Germinal center (tissue), 1 donor: ENCODE data around the gene RNF4.

Experiments
- DNase-seq: peaks from one replicate; pipeline ENCODE4 v3.0.0; 2012; ENCODE audit warnings: mixed read lengths, low spot score

The RNF4 gene

DNA sequence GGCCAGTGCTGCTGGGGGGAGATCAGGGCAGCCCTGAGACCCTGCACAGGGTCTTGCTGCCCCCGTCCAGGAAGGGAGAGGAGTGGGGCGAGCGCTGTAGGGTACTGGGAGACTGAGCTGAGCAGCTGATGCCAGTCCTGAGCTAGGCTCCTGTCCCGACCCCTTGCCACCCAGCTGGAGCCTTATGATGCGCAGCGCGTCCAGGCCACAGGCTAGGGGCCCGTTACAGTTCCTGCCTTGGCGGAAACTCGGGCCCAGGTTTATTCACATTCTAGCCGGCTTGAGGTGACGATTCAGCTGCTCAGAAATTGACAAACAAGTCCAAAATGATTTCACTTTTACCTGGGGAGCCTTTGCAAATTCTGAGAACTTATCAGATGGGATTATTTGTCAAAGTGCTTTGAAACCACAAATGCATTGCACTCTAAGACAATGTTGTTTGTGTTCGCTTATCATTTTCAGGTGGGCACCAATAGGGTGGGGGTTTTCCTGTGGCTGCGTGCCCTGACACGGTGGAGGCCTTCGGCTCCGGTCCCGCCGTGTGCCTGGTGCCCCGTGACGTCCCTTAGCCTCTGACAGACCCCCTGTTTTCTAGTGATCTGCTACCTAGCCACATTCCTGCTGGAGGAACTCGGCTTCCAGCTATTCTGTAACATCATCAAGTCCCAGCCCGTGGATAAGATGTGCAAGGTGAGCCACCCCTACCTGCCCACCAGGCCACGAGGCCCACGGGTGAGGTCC, 31.3 kb upstream of the RNF4 start:
- DNase-seq, result no peak

DNA sequence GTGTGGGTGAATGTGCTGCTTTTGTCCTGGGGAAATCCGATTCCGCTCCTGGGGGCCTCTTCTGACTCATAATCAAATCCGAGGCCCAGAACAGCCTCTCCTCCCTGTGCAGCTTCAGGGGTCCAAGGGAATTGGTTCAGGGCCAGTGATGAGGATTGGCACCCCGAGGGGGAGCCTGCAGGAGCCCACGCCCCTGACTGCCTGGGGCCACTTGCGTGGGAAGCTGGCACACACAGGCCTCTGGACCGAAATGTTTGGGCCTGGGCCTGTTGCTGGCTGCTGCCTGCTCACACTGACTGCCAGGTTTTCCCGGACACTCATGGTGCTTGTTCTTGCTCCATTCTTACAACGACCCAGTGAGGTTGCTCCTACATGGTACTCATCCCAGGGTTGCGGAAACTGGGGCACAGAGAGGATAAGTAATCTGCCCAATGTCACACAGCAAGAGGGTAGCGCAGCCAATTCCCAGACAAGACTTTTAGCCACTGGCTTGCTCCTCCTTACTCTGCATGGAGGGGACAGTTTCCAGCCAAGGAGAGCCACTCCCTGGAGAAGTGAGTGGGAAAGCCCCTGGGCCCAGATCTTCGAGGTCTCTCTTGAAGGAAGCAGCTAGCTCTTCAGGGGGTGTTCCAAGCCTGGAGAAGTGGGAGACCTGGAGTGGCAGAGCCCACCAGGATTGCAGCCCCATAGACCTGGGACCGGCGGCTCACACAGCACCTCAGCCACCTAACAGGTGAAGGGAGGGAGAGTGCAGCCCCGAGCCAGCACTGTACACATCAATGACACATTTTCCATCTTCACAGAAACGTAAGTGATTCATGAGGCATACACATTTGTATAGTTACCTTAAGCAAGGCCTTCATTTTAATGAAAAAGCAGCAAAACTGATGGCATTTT, 29.8 kb upstream of the RNF4 start:
- no peak for DNase-seq

DNA sequence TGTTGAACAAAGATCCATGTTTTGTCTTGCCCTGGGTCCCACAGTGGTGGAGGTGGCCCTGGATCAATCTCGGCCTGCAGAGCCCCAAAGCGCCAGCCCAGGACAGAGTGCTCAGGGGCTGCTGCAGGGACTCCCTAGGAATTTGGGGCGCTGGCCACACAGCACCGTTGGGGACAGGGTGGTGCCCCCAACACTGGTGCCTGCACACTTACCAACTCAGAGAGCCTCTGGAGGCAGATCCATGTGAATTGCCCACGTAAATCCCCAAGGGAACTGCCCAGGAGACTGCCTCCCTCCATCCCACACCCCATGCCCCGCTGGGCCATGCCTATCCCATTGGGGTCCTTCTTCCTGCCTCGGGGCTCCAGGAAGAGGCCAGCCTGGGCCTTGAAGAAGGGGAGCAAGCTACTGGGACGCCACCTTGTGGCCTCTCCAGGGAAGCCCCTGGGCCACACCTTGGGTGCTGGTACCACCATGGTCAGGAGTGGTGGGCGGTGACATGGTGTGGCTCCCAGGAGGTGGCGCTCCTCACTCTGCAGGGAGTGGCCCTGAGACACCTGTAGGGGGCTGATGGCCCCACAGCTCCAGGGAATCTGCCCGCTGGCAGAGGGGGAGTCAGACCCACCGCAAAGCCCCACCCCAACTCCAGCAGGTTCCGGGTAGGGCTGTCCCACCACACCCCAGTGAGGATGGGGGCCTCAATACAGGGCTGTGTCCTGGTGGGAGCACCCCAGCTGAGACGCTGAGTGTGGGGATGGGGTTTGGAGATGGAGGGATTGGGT, 27.3 kb upstream of the RNF4 start:
- DNase-seq, result peak; percentile 93

DNA sequence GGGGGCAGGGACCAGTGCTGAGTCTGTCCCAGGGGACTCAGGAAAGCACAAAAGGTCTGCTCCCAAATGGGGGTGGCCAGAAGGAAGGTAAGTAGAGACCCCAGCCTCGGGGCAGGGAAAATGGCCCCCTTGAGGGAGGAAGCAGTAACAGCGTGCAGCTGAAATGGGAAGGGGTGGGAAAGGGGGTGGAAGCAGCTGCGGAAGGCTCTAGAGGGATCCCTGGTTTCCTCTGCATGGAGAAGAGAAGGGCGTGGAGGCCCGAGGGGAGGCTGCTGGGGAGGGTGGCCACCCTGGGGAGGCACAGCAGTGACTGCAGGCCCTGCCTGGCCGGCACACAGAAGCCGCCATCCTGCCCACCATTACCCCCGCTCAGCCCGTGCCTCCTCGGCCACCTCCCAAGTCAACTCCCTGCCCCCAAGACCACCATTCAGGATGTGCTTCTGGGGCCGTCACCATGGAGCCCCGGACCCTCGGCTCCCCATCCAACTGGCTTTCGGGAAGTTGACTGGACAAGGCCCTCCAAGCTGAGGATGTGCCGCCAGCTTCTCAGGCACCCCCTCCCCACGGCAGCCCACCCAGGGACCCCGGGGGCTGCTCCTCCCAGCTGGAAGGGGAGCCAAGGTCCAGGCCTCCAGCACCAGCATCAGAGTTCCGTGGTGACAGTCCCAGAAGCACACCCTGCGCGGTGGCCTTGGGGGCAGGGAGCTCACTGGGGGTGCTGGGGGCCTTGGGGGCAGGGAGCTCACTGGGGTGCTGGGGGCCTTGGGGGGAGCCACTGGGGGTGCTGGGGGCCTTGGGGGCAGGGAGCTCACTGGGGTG, 26.5 kb upstream of the RNF4 start:
- no peak for DNase-seq

DNA sequence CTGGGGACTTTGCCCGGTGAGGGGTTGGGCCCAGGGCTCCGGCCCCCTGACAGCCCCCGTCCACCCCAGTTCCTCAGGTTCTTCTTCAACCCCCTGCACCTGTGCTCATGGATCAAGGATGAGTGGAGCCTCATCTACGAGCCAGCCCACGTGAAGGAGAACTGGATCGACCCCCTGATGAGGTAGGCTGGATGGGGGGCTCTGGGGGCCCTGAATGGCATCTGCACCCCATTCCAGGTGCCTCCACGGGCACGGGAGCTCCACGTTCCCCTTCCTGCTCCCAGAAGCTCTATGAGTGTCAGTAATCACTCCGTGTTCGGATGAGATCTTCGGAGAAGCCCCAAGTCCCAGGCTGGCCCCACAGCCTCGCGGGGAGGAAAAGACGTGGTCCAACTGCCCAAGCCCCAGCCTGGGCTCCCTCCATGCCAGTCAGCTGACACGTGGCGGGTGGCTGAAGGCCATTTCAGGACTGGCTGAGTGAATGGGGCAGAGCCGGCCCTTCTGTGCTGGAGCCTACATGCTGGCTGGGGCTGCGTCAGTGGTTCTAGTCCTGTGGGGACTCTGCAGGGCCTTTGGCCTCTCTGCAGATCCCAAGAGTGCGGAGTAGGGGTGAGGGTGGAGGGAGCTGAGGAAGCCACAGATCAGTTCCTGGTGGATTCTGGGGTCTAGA, 25.7 kb upstream of the RNF4 start:
- DNase-seq, result no peak

DNA sequence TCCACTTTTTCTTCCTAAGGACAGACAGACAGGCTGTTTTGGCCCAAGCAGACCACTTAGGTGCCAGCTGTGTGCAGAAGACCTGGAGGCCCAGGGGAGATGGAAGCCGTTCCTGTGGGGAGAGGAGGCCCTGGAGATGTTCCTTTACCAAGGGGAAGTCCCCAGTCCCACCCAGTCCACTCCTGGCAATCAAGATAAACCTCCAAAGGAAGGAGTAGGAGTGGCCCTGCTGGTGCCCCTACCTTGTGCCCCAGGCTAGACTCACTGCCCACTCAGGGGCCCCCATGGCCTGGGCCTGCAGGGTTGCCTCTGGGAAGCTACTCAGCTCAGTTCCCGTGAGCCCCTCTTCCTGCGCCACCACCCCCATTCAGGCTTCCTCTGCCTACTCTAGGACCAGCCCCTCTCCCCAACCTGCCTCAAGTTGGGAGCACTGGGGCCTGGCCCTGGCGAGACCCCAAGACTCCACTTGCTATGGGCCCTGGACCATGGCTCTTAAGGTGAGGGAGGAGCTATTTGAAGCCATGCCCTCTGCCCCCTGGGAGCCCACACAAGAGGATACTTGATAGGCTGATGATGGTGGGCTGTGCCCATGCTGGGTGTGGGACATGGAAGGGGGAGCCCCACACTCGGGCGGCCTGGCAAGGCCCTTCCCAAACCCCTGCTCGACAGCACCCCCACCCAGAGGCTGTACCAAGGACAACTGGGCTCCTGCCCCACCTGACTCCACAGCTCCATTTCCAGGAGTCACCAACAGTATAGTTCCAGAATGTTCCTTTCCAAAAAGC, 24.8 kb upstream of the RNF4 start:
- DNase-seq, result no peak

DNA sequence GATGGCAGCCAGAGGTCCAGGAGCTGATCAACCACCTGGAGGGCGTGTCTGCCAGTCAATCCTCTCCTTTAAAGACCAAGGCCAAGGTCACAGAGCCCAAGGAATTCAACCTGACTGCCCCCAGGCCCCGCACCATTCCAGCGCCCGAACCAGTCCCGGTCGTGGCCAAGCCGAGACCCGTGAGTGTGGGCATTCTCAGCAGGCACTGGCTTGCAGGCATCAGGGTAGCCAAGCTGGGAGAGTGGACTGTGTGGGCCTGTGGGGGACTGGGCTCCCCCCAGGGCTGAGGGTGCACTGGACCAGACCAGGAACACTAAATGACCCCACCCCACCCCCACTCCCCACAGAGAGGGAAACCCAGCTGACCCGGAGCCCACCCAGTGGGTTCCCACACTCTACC, 23.8 kb upstream of the RNF4 start:
- DNase-seq, result no peak

DNA sequence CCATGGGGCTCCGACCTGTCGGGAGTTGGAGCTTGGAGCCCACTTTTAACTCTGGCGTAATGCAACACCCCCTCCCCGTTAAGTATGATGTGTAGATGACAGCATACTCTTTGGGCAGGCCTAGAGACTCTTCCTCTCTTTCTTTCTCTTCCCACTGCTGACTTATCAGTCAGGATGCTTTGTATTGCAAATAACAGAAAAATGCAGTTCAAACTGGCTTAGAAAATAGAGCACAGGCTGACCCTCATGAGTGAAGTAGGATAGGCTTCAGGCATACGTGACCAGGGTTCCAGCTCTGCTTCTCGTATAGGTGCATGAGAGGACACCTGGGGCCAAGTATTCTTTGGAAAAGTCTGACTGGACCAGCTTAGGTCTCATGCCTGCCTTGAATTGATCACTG, 23.3 kb upstream of the RNF4 start:
- DNase-seq, result no peak

DNA sequence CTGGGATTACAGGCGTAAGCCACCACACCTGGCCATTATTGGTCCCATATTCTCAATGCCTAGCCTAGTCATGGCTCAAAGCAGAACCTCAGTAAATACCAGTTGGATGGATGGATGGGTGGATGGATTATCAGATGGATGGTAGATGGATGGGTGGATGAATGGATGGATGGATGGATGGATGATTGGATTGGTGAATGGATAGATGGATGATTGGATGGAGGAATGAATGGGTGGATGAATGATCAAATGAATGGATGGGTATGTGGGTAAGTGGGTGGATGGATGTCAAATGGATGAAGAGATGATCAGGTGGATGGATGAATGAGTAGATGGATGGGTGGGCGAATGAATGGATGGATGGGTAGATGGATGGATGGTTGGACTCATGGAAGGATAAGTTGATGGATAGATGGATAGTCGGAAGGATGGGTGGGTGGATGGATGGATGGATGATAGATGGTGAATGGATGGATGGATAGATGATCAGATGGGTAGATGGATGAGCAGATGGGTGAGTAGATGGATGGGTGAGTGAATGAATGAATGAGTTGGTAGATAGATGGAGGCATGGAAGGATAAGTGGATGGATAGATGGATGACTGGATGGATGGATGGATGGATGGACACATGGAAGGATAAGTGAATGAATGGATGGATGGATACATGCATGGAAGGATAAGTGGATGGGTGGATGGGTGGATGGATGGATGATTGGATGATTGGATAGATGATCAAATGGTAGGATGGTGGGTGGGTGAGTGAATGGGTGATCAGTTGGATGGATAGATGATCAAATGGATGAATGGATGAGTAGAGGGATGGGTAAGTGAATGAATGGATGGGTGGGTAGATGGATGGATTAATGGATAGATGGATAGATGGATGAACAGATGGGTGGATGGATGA, 22.0 kb upstream of the RNF4 start:
- DNase-seq, result no peak

DNA sequence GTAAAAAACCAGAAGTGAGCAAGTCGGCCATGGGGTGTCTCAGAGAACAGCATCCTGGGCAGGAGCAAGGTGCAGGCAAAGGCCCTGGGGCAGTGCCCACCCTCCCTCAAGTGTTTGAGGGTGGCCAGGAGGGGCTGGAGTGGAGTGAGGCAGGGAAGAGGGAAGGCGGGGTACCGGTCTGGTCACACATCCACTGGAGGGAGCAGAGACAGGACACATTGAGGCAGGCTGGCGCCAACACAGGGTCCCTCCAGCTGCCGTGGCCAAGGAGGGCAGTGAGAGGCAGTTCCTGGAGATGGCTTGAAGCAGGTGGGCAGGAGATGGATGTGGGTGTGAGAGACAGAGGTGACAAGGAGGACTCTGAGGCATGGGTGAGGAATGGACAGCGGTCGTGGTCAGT, 20.3 kb upstream of the RNF4 start:
- no peak for DNase-seq

DNA sequence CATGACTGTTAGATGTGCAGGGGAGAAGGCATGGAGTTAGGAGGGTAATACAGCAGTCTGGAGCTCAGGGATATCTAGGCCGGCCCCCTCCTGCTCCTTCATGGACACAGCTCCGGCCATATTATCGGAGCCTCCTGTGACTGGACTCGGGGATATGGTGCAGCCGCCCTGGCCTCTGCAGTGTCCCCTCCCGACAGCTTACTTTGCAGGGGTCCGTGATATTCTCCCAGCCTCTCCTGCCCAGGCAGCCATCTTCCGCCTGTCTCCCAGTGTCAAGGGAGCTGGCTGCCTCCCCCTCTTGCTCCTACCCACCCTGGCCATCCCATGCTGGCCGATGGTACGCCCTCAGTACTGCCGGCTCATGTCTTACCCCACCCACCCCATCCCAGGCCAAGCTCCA, 19.9 kb upstream of the RNF4 start:
- DNase-seq, result no peak

DNA sequence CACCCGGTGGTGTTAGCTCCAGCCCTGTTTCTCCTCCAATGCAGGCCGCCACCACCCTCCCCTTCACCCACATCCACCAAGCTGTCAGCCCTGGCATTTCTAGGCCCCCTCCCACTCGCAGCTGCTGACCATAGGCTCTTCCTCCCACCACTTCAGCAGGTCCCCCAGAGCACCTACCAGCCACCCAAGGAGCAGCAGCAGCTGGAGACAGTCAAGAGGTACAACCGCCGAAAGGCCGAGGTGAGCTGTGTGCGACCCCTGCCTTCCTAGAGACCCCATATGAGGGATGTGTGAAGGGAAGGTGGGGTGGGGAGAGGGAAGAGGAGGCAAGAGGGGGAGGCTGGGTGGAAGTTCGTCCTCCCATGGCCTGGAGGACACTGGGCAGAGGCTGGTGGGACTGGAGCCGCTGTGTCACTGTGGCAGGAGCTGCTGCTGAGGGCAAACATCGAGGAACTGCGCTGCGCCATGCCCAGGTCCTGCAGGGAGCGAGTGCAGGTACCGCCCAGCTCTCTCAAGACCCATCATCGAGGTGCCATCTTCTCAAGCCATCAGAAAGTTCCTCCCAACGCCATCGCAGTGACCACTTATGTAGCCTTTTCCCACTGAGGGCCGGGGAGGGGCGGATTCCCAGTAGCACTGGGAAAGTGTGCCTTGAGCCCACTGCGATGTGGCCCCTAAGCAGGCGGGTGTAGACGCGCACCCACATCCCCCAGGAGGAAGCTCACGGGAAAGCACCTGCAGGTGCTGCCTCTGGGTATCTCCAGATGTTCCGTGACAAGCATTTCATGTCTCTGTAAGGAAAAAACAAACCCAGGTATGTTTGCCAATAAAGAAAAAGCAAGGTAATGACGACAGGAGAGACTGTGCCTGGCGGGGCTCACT, 19.2 kb upstream of the RNF4 start:
- no peak for DNase-seq

DNA sequence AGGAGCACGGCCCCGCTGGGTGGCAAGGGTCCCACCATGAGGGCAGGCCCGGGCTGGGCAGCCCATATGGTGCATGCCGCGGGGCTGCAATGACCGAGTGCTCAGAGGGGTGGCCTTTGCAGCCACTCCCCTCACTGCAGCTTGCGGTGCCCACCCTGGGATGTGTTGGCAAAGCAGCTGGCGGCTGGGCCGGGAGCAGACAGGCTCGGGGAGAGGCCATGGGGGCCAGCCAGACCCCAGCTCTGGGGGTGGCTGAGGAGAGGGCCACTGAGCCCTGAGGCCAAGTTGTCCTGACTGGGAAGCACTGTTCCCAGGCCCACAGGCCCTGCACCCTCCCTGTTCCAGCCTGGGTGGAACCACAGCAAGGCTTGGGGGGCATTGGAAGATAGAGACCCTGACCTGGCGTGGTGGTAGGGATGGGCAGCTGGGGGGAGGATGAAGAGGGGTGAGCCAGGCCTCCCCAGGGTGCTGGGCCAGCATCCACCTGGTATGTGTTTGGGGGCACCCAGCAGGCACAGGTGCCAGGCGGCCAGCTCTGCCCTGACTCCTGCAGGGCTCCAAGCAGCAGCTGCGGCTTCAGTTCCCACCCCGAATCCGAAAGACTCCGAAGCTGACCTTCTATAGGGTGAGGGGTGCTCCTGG, 18.4 kb upstream of the RNF4 start:
- DNase-seq, result no peak

DNA sequence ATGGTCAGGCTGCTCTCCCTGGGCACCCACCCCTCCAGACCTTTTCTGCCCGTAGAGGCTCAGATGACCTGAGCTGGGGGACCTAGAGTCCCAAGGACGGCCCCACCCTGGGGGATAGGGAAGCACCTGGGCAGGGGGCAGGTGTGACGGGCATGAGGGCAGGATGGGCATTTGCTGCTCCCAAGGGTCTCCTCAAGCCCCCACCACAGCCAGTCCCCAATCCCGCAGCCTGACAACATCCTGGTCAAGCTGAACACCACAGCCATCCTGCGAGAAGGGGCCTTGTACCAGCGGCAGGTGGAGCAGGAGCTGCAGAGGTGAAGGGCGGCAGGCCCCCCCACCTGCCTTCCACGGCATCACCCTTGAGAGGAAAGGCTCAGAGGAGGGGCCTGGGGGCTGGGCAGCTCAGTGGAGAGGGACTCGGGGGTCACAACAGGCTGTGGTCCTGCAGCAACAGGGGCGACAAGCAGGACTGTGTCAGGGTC, 17.8 kb upstream of the RNF4 start:
- DNase-seq, result no peak

DNA sequence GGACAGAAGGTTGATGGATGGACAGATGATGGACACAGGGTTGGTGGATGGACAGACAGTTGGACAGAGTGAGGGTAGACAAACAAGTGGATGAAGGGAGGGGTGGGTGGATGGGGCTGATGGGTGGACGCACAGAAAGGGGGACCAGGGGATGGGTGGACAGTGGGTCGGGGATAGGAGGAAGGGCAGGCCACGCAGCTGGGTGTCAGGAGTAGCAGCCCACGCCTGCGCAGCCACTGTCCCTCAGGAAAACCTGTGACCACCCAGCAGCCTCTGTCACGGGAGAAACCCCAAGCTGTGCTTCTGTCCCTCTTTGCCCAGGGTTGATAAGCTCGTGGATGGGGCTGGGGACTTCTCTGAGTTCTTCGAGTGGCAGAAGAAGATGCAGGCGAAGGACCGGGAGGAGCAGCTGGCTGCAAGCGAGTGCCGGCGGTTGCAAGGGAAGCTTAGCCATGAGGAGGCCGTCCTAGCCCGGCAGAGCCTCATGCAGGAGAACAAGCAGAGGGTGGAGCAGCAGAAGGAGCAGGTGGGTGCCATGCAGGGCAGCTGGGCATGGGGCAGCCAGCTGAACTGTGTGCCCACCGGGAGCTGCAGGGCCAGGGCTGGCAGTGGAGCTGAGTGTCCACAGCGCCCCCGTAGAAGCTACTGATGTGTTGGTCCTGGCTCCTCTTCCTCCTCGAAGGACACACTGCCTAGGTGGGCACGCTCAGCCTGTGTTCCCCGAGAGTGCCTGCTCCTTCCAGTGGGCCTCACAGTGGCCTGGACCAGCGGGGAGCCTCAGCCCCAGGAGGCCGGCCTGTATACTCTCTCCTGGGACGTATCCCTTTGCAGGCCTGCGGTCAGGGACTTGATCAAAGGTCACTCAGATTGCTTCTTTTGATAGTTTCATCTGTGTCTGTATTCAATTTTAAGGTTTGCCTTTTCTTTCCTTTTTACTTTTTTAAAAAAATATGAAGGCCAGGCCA, 16.8 kb upstream of the RNF4 start:
- no peak for DNase-seq

DNA sequence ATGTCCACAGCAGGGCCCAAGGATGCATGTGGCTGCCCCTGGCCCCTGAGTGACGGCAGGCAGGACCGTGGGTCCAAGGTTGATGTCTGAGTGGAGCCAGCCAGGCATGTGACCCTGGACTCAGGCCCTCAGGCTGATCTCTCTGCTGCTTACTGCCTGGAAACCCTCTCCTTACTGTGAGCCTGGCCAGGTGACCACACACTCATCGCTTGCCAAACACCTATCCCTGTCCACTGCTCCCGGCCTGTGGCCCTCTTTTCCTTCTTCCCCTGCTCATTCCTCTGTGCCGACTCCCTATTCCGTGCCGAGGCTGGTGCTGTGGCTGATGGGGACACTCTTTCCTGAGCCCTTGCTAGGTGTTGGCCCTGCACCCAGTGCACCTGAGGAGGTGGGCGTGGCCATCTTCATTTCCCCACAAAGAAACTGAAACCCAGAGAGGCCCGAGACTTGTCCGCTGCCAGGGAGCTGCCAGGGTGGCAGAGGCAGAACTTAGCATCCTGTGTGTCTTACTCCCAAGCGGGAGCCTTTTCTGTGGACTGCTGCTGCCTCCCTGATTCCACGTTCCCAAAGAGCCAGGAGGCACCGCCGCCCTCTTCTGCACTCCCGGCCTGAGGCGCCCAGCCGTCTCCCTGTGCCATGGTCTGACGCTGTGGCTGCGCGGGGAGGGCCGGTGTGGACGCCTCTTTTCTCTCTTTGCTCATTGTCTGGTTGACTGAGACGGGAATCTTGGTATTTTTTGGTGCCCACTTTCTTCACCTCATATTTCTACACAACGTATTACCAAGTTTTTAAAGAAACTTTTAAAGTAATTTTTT, 11.2 kb upstream of the RNF4 start:
- DNase-seq, result no peak
